GM12878 (cell line): ENCODE data around the gene LY6G6D. TPM values are rescaled to one million over a fixed set of nuclear protein-coding genes. Genes with fewer than 3 reads are reported as not detected.

Experiments
- ATAC-seq: fragments of 200-7000 bp; cut with Tn5 transposase; 3 replicates; pipeline ENCODE4 v1.9.1; 2020; ENCODE audit warnings: mild to moderate bottlenecking, moderate library complexity
- BruUV-seq: library from RNA; stranded (reverse); fragments of 400-500 nt; replicated peaks from 2 replicates; lab custom pipeline; 2021; lab: Mats Ljungman, UMichigan
- CTCF ChIA-PET: fragments of 300-600 bp; sonication (Branson Sonifier 250); formaldehyde crosslinking; extraction: SDS; loops from one replicate; lab custom pipeline; 2021; ENCODE audit warnings: inconsistent platforms; lab: Yijun Ruan, JAX
- POLR2A ChIA-PET: fragments of 350-600 bp; formaldehyde crosslinking; extraction: SDS; loops from one replicate; lab custom pipeline; 2021; ENCODE audit warnings: inconsistent platforms; lab: Charles Lee
- RAD21 ChIA-PET: fragments of 300-600 bp; sonication (Branson Sonifier 250); formaldehyde crosslinking; loops from one replicate; lab custom pipeline; 2023; ENCODE audit warnings: antibody characterized with exemption; ENCODE audit not compliant: unreplicated experiment; lab: Charles Lee
- SMC1A ChIA-PET: fragments of 300-600 bp; sonication (Branson Sonifier 250); formaldehyde crosslinking; loops from one replicate; lab custom pipeline; 2023; ENCODE audit not compliant: unreplicated experiment, uncharacterized antibody; lab: Charles Lee
- DNase-seq: peaks from one replicate; pipeline ENCODE4 v3.0.0-alpha.2; 2011; ENCODE audit warnings: low read depth, low spot score
- FAIRE-seq: peaks from 3 replicates; lab custom pipeline; 2011; peaks lifted over from hg19 to GRCh38; lab: Jason Lieb, UNC
- H2AFZ ChIP-seq: 2 replicates; pipeline ENCODE4 v1.6.0; 2011; ENCODE audit warnings: low read depth, low read length, control low read depth; ENCODE audit not compliant: control insufficient read depth
- H3K27ac ChIP-seq: 2 replicates; pipeline ENCODE4 v1.5.1; 2011; ENCODE audit warnings: control low read depth; ENCODE audit not compliant: control insufficient read depth, insufficient read depth
- H3K27me3 ChIP-seq, 2 experiments: replicated peaks in 1 of 2; 2 replicates each; pipeline versions ENCODE4 v1.6.0 to v1.6.1; 2011; ENCODE audit warnings: low read length in 1 of 2; ENCODE audit not compliant: control insufficient read depth in 2 of 2, insufficient read depth in 2 of 2
- H3K36me3 ChIP-seq, 2 experiments: 2 replicates each; pipeline ENCODE4 v1.5.1; 2011; ENCODE audit warnings: low read length in 1 of 2; ENCODE audit not compliant: control insufficient read depth in 2 of 2, insufficient read depth in 2 of 2
- H3K4me1 ChIP-seq: 2 replicates; pipeline ENCODE4 v1.6.1; 2011; ENCODE audit warnings: mild to moderate bottlenecking, low read length, moderate library complexity, mixed read lengths; ENCODE audit not compliant: control insufficient read depth, insufficient read depth
- H3K4me2 ChIP-seq: 2 replicates; pipeline ENCODE4 v1.6.0; 2011; ENCODE audit warnings: control low read depth; ENCODE audit not compliant: control insufficient read depth, insufficient read depth
- H3K4me3 ChIP-seq: fragments of 200-600 bp; sonication (generic); 2 replicates; pipeline ENCODE4 v1.5.1; 2016
- H3K79me2 ChIP-seq: 2 replicates; pipeline ENCODE4 v1.6.0; 2011; ENCODE audit warnings: low read length; ENCODE audit not compliant: control insufficient read depth, insufficient read depth
- H3K9ac ChIP-seq: 2 replicates; pipeline ENCODE4 v1.8.0; 2011; ENCODE audit warnings: low read length, control low read depth, mixed read lengths; ENCODE audit not compliant: control insufficient read depth, insufficient read depth
- H3K9me3 ChIP-seq: replicated peaks from 3 replicates; pipeline ENCODE4 v1.5.1; 2011; ENCODE audit warnings: mild to moderate bottlenecking, low read length; ENCODE audit not compliant: control insufficient read depth, insufficient read depth
- H4K20me1 ChIP-seq: 2 replicates; pipeline ENCODE4 v1.6.0; 2011; ENCODE audit not compliant: control insufficient read depth, insufficient read depth
- FOXK2 ChIP-seq: fragments of 450-650 bp; IDR thresholded peaks from 2 replicates; pipeline ENCODE4 v1.6.1; 2017; ENCODE audit warnings: mild to moderate bottlenecking, moderate library complexity
- GATAD2B ChIP-seq: fragments of 450-650 bp; conservative IDR thresholded peaks from 2 replicates; pipeline ENCODE4 v1.6.1; 2017; ENCODE audit warnings: low read depth, mild to moderate bottlenecking, moderate library complexity
- HDAC6 ChIP-seq: fragments of 200-600 bp; sonication (generic); IDR thresholded peaks from one replicate; pipeline ENCODE4 v1.8.0; 2017; ENCODE audit warnings: antibody characterized with exemption; ENCODE audit not compliant: unreplicated experiment
- IKZF2 ChIP-seq, 2 experiments: fragments of 450-650 bp; IDR thresholded peaks; 2 replicates each; pipeline ENCODE4 v1.6.1; 2017; ENCODE audit warnings: mild to moderate bottlenecking in 2 of 2, moderate library complexity in 2 of 2
- KDM1A ChIP-seq: fragments of 200-600 bp; sonication (generic); IDR thresholded peaks from 2 replicates; pipeline ENCODE4 v1.6.1; 2016; ENCODE audit warnings: borderline replicate concordance
- POLR2AphosphoS2 ChIP-seq: IDR thresholded peaks from 2 replicates; pipeline ENCODE4 v1.6.1; 2011; ENCODE audit warnings: low read depth, mild to moderate bottlenecking, low read length, improper control_type of control experiment, moderate library complexity
- SMARCA5 ChIP-seq: fragments of 450-650 bp; IDR thresholded peaks from 2 replicates; pipeline ENCODE4 v1.6.1; 2017; ENCODE audit warnings: mild to moderate bottlenecking
- STAT3 ChIP-seq: IDR thresholded peaks from 2 replicates; pipeline ENCODE4 v1.6.1; 2011; ENCODE audit warnings: low read depth, low read length, improper control_type of control experiment
- SUZ12 ChIP-seq: fragments of 200-600 bp; sonication (generic); IDR thresholded peaks from one replicate; pipeline ENCODE4 v1.6.1; 2018; ENCODE audit warnings: antibody characterized with exemption, mild to moderate bottlenecking; ENCODE audit not compliant: unreplicated experiment
- TCF12 ChIP-seq: IDR thresholded peaks from 2 replicates; pipeline ENCODE4 v1.6.1; 2011; ENCODE audit warnings: low read depth, mild to moderate bottlenecking, low read length
- ZBED1 ChIP-seq: IDR thresholded peaks from 2 replicates; pipeline ENCODE4 v1.6.1; 2016; ENCODE audit warnings: borderline replicate concordance
- WGBS: methylation state at CpG from one replicate; pipeline ENCODE4 v1.1.6; 2016; ENCODE audit warnings: low lambda C conversion rate; ENCODE audit not compliant: insufficient replicate concordance, insufficient coverage; ENCODE audit errors: missing lambda C conversion rate; 5-methylcytosine and 5-hydroxymethylcytosine counted together
- in situ Hi-C: fragments of 300-500 bp; cut with MboI; formaldehyde crosslinking; loops from 9 replicates; pipeline ENCODE4 v1.14.3; 2018; ENCODE audit warnings: mixed read lengths
- intact Hi-C: fragments of 100-400 bp; cut with micrococcal nuclease; formaldehyde crosslinking; loops from one replicate; pipeline ENCODE4 v1.14.2; 2022; ENCODE audit not compliant: unreplicated experiment
- polyA plus RNA-seq, 11 experiments: library from polyadenylated mRNA; depleted of rRNA in 4 of 11; unstranded in 6 of 11; stranded (reverse) in 5 of 11; fragments of >200 nt; fragmentation: Nextera tagmentation in 4 of 11; fragmentation: Illumina TruSeq in 1 of 11; extraction: Ambion mirVana in 4 of 11; extraction: Trizol in 1 of 11; gene quantifications; 1 replicate in 1 of 11; 2 replicates in 10 of 11; pipeline versions ENCODE4 v1.2.1 to v1.2.3, GENCODE V29; 2011 to 2016; ENCODE audit warnings: inconsistent platforms in 2 of 11, missing spikeins in 2 of 11, low read depth in 1 of 11
- total RNA-seq, 4 experiments: library from RNA; depleted of rRNA in 3 of 4; stranded (reverse); fragments of >200 nt in 3 of 4; fragmentation: Illumina TruSeq in 1 of 4; extraction: Trizol in 1 of 4; gene quantifications; 2 replicates each; pipeline versions ENCODE4 v1.2.1 to v1.2.3, GENCODE V29; 2013 to 2021
- TF ChIP-seq, protein P1 (sequence below): IDR thresholded peaks from 2 replicates; pipeline ENCODE4 v1.6.1; 2011; ENCODE audit warnings: borderline replicate concordance, low read depth, mild to moderate bottlenecking, moderate library complexity, mixed read lengths, low read length; ENCODE audit not compliant: insufficient read depth; ENCODE audit errors: extremely low read length
- TF ChIP-seq, protein P2 (sequence below), 3 experiments: IDR thresholded peaks in 2 of 3; conservative IDR thresholded peaks in 1 of 3; 2 replicates each; pipeline ENCODE4 v1.5.1; 2011; ENCODE audit warnings: low read depth in 3 of 3, low read length in 3 of 3, mild to moderate bottlenecking in 3 of 3, control low read depth in 2 of 3, moderate library complexity in 2 of 3, inconsistent platforms in 1 of 3, mixed read lengths in 1 of 3; ENCODE audit not compliant: control insufficient read depth in 2 of 3, insufficient read depth in 1 of 3; ENCODE audit errors: extremely low read depth in 1 of 3
- TF ChIP-seq, protein P3 (sequence below): fragments of 450-650 bp; conservative IDR thresholded peaks from 2 replicates; pipeline ENCODE4 v1.6.1; 2017; ENCODE audit warnings: mild to moderate bottlenecking, moderate library complexity

Gene LY6G6D
- total and polyA plus RNA-seq, 10 of the 15 experiments (the other 5 are each of a cell fraction or from before 2014, with no cell fraction given) = not detected

DNA sequence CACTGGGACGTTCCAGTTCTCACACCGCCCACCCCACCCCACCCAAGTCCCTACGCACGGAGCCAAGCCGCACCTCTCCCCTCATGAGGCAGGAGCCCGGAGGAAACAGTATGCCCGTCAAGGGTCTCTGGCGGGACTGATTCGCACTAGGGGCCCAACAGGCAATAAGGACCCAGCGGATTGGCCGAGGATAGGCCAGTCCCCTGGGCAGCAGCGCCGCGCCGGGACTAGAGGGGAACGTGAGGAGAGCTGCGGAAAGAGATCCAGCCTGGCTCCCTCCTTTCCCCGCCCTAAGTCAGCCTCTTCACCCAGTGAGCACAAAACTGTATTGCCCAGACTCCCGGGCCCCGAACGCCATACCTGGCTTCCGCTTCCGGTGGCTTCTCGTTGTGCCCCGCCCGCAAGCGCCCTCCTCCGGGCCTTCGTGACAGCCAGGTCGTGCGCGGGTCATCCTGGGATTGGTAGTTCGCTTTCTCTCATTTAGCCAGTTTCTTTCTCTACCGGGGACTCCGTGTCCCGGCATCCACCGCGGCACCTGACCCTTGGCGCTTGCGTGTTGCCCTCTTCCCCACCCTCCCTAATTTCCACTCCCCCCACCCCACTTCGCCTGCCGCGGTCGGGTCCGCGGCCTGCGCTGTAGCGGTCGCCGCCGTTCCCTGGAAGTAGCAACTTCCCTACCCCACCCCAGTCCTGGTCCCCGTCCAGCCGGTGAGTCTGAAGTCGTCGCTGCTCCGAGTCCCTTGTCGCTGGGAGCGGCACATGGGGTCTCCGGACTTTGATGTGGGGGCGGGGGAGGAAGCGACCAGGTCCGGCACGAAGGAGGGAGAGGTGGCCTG, 49.4 kb upstream of the LY6G6D start, which contains the start of gene CSNK2B (continued):
- TF ChIP-seq POLR2AphosphoS2 = peak; percentile 59; the same call in 1 of the 2 replicates
- TF ChIP-seq, protein P1, sequence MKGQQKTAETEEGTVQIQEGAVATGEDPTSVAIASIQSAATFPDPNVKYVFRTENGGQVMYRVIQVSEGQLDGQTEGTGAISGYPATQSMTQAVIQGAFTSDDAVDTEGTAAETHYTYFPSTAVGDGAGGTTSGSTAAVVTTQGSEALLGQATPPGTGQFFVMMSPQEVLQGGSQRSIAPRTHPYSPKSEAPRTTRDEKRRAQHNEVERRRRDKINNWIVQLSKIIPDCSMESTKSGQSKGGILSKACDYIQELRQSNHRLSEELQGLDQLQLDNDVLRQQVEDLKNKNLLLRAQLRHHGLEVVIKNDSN = peak; percentile 38
- TF ChIP-seq, all 136 proteins: peak for 54

DNA sequence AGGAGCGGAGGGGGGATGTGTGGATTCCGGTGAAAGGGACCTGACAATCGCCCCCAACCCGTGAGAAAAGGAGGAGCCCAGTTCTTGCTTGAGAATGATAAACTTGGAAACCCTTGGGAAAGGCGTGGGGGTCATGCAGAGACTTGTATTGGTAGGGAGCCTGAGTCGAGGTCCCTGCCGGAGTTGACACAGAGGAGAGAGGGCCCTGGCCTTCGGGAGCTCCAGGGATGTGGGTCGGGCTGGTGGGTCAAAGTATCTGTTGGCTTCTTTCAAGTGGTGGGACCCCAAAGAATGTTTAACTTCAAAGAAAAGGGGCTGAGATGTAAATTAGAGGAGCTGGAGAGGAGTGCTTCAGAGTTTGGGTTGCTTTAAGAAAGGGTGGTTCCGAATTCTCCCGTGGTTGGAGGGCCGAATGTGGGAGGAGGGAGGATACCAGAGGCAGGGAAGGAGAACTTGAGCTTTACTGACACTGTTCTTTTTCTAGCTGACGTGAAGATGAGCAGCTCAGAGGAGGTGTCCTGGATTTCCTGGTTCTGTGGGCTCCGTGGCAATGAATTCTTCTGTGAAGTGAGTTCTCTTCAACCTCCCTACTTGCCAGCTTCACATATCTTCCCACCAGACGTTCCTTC, 48.7 kb upstream of the LY6G6D start:
- FAIRE-seq (peak; percentile 52), ATAC-seq (no peak), DNase-seq (no peak)
- Histone ChIP-seq H4K20me1 (no peaks in the 10 kb centered on the region), H3K79me2 (peaks cover 51% of the 10 kb centered on the region), H3K4me3 (peak overlapping the region; percentile 93), H3K4me1 (peaks cover 32% of the 10 kb centered on the region), H3K27me3 (no peaks in the 10 kb centered on the region), H3K27ac (peak overlapping the region; percentile 94), H3K9me3 (no peaks in the 10 kb centered on the region), H3K36me3 (peaks cover 18 to 39% of the 10 kb centered on the region in 2 experiments), H2AFZ (peak overlapping the region; percentile 77; the same call in 1 of the 2 replicates), H3K4me2 (peak overlapping the region; percentile 95), H3K9ac (peak overlapping the region; percentile 97)
- in situ Hi-C loops (no loop called here), intact Hi-C loops (loop anchor here (5.0 kb wide), 2 partner anchors 71 to 166 kb away; partner anchors contain the start of gene CLIC1)
- CTCF ChIA-PET = interaction anchor here (0.9 to 1.6 kb wide), 2 partner anchors 68 to 165 kb away, joined by 3 to 9 read pairs; no protein-coding TSS in a partner anchor
- SMC1A ChIA-PET = interaction anchor here (0.7 to 1.1 kb wide), 3 partner anchors 10 to 44 kb away, joined by 3 read pairs; no protein-coding TSS in a partner anchor
- BruUV-seq = no TSS peak
- 2% methylated on average over 15 of the region's 15 CpGs for WGBS
- RAD21 ChIA-PET = interaction anchor here (1.6 kb wide), 1 partner anchor 13 kb away, joined by 3 read pairs; no protein-coding TSS in a partner anchor
- POLR2A ChIA-PET = interaction anchor here (0.5 to 1.4 kb wide), 7 partner anchors 8 to 305 kb away, joined by 3 to 7 read pairs (median 4); partner anchors contain the start of genes BAG6 and DXO
- TF ChIP-seq ZBED1 (no peak), TCF12 (no peak), KDM1A (no peak), POLR2AphosphoS2 (no peak), HDAC6 (no peak), GATAD2B (peak; percentile 13; the same call in 1 of the 2 replicates), FOXK2 (0 out of 2 replicates have a peak, but pooled peaks have one; percentile 7), IKZF2 (IDR thresholded peaks at IDR 0.05) (0 out of 4 replicates have a peak, but pooled peaks have one; percentile 16 to 25), STAT3 (no peak), SMARCA5 (peak; percentile 40; the same call in 1 of the 2 replicates), SUZ12 (no peak)
- TF ChIP-seq, protein P2, sequence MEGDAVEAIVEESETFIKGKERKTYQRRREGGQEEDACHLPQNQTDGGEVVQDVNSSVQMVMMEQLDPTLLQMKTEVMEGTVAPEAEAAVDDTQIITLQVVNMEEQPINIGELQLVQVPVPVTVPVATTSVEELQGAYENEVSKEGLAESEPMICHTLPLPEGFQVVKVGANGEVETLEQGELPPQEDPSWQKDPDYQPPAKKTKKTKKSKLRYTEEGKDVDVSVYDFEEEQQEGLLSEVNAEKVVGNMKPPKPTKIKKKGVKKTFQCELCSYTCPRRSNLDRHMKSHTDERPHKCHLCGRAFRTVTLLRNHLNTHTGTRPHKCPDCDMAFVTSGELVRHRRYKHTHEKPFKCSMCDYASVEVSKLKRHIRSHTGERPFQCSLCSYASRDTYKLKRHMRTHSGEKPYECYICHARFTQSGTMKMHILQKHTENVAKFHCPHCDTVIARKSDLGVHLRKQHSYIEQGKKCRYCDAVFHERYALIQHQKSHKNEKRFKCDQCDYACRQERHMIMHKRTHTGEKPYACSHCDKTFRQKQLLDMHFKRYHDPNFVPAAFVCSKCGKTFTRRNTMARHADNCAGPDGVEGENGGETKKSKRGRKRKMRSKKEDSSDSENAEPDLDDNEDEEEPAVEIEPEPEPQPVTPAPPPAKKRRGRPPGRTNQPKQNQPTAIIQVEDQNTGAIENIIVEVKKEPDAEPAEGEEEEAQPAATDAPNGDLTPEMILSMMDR (IDR thresholded peaks at IDR 0.05 in 2 of 3, conservative IDR thresholded peaks at IDR 0.05 in 1 of 3; ENCODE audit: control insufficient read depth in 2 of 3, extremely low read depth in 1 of 3, insufficient read depth in 1 of 3, low read depth in 3 of 3, low read length in 3 of 3) = no peak
- TF ChIP-seq, protein P3, sequence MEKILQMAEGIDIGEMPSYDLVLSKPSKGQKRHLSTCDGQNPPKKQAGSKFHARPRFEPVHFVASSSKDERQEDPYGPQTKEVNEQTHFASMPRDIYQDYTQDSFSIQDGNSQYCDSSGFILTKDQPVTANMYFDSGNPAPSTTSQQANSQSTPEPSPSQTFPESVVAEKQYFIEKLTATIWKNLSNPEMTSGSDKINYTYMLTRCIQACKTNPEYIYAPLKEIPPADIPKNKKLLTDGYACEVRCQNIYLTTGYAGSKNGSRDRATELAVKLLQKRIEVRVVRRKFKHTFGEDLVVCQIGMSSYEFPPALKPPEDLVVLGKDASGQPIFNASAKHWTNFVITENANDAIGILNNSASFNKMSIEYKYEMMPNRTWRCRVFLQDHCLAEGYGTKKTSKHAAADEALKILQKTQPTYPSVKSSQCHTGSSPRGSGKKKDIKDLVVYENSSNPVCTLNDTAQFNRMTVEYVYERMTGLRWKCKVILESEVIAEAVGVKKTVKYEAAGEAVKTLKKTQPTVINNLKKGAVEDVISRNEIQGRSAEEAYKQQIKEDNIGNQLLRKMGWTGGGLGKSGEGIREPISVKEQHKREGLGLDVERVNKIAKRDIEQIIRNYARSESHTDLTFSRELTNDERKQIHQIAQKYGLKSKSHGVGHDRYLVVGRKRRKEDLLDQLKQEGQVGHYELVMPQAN = 0 out of 2 replicates have a peak, but pooled peaks have one; percentile 37
